GM19397 (cell line): ENCODE results near the gene HIF3A.
"Not testable (repeated sequence)": the region's sequence is repeated elsewhere in the genome, so short reads cannot be mapped to it uniquely, and the experiment has no call there.

Source experiments
- ATAC-seq: cut with Tn5 transposase; IDR thresholded peaks from one replicate; pipeline ENCODE4 v1.9.1; 2021; ENCODE audit warnings: mild to moderate bottlenecking, moderate library complexity; ENCODE audit not compliant: unreplicated experiment

The HIF3A gene

DNA sequence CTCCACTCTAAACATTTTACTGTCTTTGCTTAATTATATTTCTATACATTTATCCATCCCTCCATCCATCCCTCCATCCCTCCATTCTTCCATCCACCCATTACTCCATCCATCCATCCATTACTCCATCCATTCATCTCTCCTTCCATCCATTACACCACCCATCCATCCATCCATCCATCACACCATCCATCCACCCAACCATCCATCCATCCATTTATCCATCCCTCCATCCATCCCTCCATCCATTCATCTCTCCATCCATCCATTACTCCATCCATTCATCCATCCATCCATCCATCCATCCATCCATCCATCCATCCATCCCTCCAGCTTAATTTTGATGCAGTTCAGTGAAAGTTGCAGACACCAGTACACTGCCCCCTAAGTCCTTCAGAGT lies 5.0 kb upstream of the HIF3A start:
- no peak for ATAC-seq

GRCh38 chr19:46294494-46294893 lies 2.3 kb upstream of the HIF3A start:
- no peak for ATAC-seq

DNA sequence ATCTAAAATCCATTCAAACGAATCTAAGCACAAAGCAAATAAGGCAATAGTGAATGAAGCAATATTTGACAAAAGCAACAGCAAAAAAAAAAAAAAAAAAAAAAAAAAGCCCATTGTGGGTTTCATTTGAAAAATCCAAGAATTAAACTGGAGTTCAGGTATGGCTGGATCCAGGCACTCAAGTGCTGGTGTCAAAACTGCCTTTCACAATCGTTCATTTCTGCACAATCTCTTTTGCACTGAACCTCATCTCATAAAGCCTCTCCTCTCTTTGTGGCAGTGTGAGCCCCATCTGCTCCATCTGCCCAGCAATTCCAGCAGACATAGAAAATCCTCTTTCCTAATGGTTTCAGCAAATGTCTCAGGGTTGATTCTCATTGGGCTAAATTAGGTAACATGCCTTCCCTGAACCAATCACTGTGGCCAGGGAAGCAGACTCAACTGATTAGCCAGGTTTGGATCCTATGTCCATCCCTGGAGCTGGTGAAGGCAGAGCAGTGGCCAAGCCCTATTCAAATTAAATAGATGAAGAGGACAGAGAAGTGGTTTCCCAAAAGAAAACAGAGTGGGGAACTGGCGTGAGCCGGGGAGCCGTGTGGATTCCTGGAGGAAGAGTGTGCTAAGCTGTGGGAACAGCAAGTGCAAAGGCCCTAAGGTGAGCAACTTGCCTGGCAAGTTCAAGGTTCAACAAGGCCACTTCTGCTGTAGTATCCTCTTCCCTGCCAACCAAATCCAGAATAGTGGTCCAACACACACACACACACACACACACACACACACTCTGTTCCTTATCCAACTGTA lies 1.2 kb upstream of the HIF3A start:
- ATAC-seq, result no peak

- ATAC-seq, result no peak
These were observed 701 bp upstream of the HIF3A start for GRCh38 chr19:46296202-46296480.

- no peak for ATAC-seq
These were observed 1.0 kb downstream of the HIF3A start for GRCh38 chr19:46297700-46298478.

DNA sequence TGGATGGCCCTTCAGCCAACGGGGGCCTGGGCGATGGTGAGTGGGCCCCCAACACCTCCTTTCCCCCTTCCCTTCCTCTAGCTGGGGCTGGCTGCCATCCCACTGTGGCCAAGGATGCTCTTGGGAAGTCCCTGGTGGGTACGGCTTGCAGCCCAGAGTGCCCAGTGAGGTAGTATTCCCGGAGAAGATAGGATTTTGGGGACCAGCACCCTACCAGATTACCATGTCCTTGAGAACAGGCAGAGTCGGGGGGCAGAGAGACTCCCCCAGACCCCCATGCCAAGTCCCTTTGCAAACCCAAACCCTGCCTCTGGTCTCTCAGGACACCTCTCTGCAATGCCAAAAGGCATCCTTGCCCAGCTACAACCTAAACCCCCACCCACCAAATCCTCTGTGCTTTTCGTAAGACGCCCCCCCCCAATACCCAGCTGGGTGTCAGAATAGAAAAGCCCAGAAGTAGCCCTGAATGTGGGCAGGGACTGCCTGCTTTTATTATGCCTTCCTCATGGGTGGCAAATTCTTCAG lies 1.7 kb downstream of the HIF3A start:
- ATAC-seq, result no peak

DNA sequence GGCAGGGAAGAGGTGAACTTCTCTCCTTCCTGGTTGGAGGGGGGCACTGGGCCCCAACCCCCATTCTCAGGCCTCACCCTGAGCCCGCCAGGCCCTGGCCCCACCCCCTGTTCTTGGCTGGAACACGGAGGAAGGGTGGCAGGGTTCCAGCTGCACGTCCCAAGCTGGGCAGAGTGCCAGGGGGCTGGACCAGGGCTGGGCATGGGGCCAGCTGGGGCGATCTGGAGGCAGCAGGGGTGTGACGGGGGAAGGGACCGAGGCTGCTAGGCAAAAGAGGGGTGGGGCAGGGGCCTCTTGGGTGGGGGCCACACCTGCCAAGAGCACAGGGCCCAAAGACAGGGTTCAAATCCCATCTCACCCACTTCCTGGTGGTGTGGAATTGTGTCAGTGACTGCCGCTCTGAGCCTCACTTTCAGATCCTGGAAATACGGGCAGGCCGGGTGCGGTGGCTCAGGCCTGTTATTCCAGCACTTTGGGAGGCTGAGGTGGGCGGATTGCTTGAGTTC lies 2.2 kb downstream of the HIF3A start:
- no peak for ATAC-seq

DNA sequence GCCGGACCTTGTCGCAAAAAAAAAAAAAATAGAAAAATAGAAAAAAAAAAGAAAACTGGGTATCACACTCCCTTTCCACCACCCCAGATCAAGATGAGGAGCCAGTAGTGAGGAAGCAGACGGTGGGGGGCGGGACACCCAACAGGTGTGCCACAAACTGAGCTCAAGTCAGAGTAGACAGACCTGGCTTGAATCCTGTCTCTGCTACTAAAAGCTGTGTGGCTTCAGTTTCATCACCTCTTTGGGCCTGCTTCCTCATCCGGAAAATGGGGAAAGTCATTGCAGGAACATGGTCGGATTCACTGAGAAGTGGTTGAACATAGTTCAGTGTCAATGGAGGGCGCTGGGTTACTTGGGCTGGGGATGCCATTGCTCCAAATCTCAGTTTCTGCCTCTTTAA lies 2.9 kb downstream of the HIF3A start:
- no peak for ATAC-seq

DNA sequence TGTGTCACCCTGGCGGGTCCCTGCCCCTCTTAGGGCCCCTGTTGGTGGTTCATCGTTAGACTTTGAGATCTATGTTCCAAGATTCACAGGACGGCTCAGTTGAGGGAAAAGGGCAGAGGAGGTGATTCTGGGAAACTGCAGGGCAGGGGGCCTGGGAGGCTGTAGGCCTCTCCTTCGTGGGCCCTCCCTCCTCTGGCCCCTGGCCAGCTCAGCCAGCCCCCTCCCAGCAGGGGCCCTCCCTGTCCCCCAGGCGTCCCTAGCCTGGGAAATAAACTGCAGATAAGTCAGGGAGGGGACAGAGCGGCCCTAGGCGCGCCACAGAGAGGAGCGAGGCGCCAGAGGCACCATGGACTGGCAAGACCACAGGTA lies 6.5 kb downstream of the HIF3A start:
- ATAC-seq, result no peak

- ATAC-seq, result no peak
These were observed 7.0 kb downstream of the HIF3A start for GRCh38 chr19:46303691-46304397.

DNA sequence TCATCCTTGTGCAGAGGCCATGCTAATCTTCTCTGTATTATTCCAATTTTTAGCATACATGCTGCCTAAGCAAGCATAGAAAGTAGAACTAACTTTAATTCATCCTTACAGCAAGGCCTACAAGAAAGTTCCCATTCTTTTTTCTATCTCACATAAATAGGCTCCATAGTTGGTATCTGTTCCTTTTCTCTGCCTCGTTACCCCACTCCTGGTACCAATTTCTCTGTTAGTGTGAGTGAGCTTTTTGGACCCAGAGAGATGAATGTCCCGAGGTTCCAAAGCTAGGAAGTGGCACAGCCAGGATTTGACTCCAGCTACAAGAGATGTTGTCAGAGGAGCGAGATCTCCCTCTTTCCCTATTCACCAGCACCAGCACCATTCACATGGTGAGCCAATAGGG lies 9.7 kb downstream of the HIF3A start:
- no peak for ATAC-seq

DNA sequence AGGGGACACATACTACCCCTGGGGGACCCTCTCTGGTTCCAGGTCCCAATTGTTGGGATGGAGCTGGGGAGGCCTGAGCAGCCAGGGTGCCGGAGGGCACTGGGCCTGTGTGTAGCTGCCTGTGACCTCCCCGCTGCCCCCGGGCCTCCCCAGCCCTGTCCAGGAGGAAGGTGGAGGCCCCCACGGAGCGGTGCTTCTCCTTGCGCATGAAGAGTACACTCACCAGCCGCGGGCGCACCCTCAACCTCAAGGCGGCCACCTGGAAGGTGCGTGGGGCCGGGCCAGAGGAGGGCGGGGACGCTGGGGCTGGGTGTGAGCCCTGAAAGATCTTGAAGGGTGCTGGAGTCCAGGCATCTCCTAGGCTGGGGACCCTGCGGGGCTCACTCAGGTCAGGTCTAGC lies 11.7 kb downstream of the HIF3A start:
- ATAC-seq, result no peak

GRCh38 chr19:46309056-46309455 lies 12.2 kb downstream of the HIF3A start:
- ATAC-seq, result no peak

GRCh38 chr19:46311444-46311843 lies 14.6 kb downstream of the HIF3A start:
- ATAC-seq, result no peak

DNA sequence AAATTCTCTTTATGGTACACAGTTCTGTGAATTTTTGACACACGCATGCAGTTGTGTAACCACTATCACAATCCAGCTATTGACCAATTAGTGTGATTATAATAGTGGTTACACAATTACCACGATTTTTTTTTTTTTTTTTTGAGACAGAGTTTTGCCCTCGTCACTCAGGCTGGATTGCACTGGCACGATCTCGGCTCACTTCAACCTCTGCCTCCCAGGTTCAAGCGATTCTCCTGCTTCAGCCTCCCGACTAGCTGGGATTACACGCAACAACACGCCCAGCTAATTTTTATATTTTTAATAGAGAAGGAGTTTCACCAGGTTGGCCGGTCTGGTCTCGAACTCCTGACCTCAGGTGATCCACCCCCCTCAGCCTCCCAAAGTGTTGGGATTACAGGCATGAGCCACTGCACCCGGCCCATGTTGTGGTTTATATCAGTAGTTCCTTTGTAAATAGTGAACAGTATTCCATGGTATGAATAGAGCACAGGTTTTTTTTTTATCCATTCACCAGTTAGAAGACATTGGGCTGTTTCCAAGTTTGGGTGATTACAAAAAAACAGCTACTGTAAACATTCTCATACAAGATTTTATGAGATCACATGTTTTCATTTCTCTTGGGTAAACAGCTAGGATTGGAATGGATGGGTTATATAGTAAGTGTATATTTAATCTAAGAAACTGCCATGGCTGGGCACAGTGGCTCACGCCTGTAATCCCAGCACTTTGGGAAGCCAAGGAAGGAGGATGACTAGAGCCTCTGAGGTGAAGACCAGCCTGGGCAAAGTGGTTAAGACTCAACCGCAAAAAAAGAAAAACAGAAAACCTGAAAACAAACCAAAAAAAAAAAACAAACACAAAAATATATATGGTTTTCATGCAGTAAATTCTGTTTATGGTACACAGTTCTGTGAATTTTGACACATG lies 17.0 kb downstream of the HIF3A start:
- not testable (repeated sequence) for ATAC-seq

DNA sequence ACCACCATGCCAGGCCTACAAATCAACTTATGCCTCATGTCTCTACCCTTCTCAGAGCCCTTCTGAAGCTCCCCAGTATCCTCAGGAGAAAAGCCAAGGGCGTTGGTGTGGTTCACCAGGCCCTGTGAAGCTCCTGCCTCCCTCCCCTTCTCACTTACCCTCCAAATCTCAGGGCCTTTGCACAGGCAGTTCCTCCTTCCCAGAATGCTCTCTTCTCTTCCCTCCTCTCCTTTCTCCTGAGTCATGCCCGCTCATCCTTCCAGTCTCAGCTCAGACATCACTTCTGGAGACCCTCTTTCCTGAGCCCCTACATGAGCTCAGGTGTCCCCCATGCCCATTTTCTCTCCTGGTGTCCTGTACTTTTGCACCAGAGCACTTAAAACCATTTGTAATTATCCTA lies 20.5 kb downstream of the HIF3A start:
- no peak for ATAC-seq

DNA sequence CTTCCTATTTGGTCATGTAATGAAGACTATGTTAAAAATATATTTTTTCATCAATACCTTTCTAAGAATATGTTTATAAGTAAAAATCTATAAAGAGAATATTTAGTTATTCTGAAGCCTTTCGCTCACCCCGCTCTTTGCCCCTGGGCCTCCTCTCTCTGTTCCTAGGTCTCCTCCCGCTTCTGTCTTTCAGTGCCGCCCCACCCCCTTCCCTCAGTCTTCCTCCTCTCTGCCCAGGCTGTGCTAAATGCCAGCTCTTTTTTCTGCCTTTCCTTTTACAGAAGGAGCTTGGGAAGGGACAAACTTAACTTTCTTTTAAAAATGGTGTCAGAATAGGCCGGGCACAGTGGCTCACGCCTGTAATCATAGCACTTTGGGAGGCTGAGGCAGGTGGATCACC lies 22.8 kb downstream of the HIF3A start:
- ATAC-seq, result no peak

GRCh38 chr19:46320559-46320958 lies 23.7 kb downstream of the HIF3A start:
- ATAC-seq, result no peak

GRCh38 chr19:46321653-46322052 lies 24.8 kb downstream of the HIF3A start:
- ATAC-seq, result no peak

GRCh38 chr19:46323227-46323626 lies 26.4 kb downstream of the HIF3A start:
- ATAC-seq, result not testable (repeated sequence)
